Astrocyte of the cerebellum (primary cell): ENCODE results near the gene KCNK4.
A peak's percentile ranks its signal among the peaks of the same experiment; 100 is the strongest.

Source experiments
- DNase-seq: peaks from one replicate; pipeline ENCODE4 v3.0.0-alpha.2; 2011; ENCODE audit warnings: low read depth
- H3K4me3 ChIP-seq: 2 replicates; pipeline ENCODE4 v1.5.1; 2011; ENCODE audit warnings: mild to moderate bottlenecking, low read depth, low read length, moderate library complexity
- in situ Hi-C: cut with HindIII; loops from 2 replicates; pipeline ENCODE4 v1.10.0; 2017; ENCODE audit warnings: low sequenced_read_pairs
- TF ChIP-seq, protein P1 (sequence below): IDR thresholded peaks from 2 replicates; pipeline ENCODE4 v1.5.1; 2012; ENCODE audit warnings: low read length, low read depth, moderate library complexity, mild to moderate bottlenecking; ENCODE audit errors: missing control alignments

Gene KCNK4

DNA sequence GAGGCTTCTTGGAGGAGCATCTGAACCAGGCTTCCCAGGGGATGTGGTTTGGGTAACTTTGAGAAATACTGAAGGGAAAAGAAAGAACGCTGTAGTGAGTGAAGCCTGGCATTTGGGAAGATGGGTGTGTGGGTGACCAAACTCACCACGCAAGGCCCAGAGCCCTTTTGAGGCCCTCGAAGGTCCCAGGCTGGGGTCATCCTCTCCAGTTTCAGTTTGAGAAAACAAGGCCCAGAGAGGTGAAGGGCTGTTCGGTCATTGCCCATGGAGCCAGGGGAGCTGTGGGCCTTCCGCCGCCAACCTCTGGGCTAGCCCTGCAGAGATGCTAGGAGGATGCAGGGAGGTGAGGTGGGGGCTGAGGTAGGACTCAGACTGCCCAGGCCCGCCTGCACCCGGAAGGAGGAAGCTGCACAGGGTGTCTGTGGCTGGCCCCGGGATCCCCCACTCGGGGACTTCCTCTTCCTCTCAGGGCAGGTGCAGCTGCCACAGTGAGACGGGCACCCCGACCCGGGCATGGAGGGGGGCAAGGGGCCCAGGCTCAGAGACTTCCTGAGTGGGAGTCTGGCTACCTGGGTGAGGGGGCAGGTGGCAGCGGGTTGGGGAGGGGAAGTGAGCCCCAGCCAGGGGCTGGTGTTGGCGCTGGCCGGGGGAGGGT, 48.8 kb downstream of the KCNK4 start, which contains the start of gene CCDC88B:
CCDC88B (plus strand) TSS at position 451 of the 655 bp plus-strand sequence; CDS start at position 514, 63 bp downstream.
- in situ Hi-C loops: no loop called here
- DNase-seq: no peak
- TF ChIP-seq, protein P1, sequence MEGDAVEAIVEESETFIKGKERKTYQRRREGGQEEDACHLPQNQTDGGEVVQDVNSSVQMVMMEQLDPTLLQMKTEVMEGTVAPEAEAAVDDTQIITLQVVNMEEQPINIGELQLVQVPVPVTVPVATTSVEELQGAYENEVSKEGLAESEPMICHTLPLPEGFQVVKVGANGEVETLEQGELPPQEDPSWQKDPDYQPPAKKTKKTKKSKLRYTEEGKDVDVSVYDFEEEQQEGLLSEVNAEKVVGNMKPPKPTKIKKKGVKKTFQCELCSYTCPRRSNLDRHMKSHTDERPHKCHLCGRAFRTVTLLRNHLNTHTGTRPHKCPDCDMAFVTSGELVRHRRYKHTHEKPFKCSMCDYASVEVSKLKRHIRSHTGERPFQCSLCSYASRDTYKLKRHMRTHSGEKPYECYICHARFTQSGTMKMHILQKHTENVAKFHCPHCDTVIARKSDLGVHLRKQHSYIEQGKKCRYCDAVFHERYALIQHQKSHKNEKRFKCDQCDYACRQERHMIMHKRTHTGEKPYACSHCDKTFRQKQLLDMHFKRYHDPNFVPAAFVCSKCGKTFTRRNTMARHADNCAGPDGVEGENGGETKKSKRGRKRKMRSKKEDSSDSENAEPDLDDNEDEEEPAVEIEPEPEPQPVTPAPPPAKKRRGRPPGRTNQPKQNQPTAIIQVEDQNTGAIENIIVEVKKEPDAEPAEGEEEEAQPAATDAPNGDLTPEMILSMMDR: no peak
- no peak within 1 kb of the TSS for H3K4me3 ChIP-seq

DNA sequence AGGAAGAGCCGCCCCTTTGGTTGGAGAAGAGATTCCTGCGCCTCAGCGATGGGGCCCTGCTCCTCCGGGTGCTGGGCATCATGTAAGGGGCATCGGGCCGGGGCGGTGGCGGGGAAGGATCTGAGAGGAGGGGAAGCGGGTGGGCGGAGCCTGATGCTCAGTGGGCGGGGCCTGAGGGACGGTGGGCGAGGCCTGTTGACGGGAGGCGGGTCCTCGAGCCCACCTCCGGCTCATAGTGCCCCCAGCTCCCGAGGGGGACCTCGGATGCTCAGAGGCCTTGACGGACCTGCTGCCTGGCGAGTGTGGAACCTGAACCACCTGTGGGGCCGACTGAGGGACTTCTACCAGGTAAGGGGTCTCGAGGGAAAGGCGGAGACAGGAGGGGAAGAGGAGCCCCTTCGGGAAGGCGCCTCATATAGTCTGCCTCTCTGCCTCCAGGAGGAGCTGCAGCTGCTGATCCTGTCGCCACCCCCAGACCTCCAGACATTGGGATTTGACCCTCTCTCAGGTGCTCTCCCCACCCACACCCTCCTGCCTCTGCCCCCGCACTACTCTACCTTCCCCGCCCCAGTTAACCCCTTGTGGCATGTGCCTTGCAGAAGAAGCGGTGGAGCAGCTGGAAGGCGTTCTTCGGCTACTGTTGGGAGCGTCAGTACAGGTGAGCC, 49.7 kb downstream of the KCNK4 start:
- DNase-seq: no peak
- in situ Hi-C loops: no loop called here

DNA sequence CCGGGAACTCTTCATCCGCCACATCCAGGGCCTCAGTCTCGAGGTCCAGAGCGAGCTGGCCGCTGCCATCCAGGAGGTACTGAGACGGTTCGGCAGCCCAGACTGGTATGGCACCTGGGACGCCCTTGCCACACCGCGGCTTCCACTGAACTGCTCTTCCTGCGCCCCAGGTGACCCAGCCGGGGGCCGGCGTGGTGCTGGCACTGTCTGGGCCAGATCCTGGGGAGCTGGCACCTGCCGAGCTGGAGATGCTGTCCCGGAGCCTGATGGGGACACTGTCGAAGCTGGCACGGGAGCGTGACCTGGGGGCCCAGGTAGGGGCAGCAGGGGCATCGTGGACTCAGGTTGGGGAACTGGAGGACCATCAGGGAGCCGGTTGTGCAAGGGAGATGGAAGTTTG, 50.3 kb downstream of the KCNK4 start:
- H3K4me3 ChIP-seq: no peak overlapping the region
- in situ Hi-C loops: no loop called here
- TF ChIP-seq, protein P1: no peak
- DNase-seq: no peak

More for the DNA sequence above, 49.7 kb downstream of the KCNK4 start:
- TF ChIP-seq, protein P1: peak; percentile 11
- H3K4me3 ChIP-seq: no peak overlapping the region

DNA sequence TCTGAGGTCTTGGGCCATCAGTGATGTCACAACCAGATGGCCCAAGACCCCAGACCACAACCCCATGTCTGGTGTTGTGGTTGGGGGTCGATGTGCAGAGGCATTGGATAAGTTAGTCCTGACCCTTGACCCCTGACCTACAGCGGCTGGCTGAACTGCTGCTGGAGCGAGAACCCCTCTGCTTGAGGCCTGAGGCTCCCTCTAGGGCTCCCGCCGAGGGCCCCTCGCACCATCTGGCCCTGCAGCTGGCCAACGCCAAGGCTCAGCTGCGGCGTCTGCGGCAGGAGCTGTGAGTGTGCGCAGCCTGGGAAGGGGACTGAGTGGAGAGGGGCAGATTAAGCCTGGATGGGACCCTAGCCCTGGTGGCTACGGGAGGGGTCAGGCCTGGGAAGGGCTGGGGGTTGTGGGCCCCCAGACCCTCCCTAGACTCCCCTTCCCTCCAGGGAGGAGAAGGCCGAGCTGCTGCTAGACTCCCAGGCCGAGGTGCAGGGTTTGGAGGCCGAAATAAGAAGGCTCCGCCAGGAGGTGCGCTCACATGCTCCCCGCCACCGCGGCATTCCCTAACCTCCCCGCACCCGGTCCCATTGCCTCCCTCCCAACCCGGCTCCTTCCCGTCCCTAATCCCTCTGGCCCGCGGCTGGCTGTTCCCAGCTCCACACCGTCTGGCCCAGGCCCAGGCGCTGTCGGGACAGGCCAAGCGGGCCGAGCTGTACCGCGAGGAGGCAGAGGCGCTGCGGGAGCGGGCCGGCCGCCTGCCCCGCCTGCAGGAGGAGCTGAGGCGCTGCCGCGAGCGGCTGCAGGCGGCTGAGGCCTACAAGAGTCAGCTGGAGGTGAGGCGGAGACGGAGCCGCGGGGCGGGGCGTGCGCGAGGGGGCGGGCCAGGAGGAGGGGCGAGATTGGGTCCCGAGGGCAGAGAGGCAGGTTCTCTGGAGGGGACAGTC, 51.0 kb downstream of the KCNK4 start:
- peak; percentile 33 for DNase-seq
- in situ Hi-C loops: no loop called here
- H3K4me3 ChIP-seq: peak overlapping the region; percentile 24
- TF ChIP-seq, protein P1: peak; percentile 47

DNA sequence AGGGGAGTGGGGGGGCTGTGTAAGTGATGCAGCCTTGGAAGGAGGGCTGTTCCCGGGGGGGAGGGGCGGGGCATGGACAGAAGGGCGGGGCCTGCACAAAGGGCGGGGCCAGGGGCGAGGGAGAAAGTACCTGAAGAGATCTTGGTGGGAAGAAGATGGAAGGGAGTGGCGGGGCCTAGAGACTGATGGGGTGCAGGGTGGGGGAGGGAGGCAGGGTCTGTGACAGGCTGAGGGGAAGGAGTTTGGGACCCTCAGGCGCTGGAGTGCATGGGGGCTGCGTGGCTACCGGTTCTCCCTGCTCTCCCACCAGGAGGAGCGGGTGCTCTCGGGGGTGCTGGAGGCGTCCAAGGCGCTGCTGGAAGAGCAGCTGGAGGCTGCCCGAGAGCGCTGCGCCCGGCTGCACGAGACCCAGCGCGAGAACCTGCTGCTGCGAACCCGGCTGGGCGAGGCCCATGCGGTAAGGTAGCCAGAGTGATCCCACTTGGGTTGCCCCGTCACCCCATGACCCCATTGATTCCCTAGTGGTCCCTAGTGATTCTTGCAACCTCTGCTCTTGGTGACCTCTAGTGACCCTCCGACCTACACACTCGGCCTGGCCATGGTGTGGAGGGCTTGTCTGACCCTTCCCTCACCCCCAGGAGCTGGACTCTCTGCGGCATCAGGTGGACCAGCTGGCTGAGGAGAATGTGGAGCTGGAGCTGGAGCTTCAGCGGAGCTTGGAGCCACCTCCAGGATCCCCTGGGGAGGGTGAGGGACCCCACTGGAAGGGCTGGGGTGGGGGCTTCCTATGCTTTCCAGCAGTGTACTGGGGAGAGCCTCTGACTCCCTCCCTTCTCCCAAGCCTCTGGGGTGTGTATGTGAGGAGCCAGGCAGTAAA, 52.0 kb downstream of the KCNK4 start:
- no peak overlapping the region for H3K4me3 ChIP-seq
- in situ Hi-C loops: no loop called here
- no peak for DNase-seq
- TF ChIP-seq, protein P1: no peak
